ENCODE data around the gene PKN1. TPM values are rescaled to one million over a fixed set of nuclear protein-coding genes. Genes with fewer than 3 reads are reported as not detected.

PKN1 gene
- total RNA-seq, 2 donors from 2014 or later, result 29.3 to 49.6 TPM

DNA sequence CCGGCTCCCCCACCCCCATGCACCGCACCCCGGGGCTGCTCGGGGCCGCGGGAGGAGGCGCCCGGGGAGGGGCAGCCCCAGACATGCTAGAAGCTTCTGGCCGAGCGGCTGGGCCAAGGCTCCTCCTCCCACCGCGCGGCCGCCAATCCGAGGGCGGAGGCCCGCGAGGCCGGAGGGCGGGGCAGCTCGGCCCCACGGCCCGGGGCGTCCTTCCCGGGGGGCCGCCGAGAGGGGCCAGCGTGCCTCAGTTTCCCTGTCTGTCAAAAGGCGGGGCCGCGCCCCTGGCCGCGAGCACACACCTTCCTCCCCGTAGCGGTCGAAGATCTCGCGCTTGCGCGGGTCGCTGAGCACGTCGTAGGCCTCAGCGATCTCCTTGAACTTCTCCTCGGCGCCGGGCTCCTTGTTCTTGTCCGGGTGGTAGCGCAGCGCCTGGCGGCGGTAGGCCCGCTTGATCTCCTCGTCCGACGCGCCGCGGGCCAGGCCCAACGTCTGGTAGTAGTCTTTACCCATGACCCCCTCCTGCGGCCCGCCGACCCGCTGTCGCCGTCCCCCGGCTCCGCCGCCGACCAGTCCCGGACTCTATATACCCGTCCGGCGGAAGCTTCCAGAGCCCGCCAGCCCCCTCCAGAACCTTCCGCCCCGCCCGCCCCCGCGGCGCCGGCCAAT lies 84.9 kb downstream of the PKN1 start, which contains the start of gene DNAJB1:
DNAJB1 (minus strand) TSS at position 558 of the 666 bp plus-strand sequence; CDS start at position 510, 48 bp downstream.
- ATAC-seq, result peak; percentile 75
- DNase-seq, result peak; percentile 87 to 88
- intact Hi-C loops (cut with DNase I, micrococcal nuclease), result no loop called here

- ATAC-seq, result no peak
- DNase-seq, result no peak
- intact Hi-C loops (cut with DNase I, micrococcal nuclease), result no loop called here
Observed at GRCh38 chr19:14519245-14519859, 86.2 kb downstream of the PKN1 start.

DNA sequence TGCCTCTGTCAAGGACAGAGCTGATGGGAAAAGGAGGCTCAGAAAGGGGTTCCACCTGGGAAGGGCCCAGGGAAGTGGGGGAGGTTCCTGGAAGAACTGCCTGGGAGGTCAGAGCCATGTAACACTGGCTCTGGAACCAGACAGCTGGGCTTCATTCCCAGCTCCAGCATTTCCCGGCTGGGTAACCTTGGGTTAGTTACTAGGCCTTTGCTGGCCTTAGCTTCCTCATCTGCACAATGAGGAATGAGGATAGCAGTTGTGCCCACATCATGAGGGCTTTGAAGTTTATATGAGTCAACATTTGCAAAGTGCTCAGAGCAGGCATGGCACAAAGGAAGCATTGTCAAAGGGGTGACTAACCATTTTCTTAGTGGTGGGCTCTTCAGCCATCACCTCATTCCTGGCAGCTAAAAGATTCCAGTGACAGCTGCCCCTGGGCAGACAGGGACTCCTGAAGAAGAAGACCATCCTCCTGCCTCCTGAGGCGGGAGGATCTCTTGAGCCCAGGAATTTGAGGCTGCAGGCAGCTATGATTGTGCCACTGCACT lies 86.8 kb downstream of the PKN1 start:
- ATAC-seq (no peak), DNase-seq (peak in 1 of 2 donors; percentile 54)
- intact Hi-C loops (cut with DNase I, micrococcal nuclease), result no loop called here

GRCh38 chr19:14520543-14520942 lies 87.4 kb downstream of the PKN1 start:
- no peak for ATAC-seq
- intact Hi-C loops (cut with DNase I, micrococcal nuclease), result no loop called here
- DNase-seq, result no peak

Other genes with a start within 250 kb of the PKN1 start
- 10 to 100 TPM; 34.6 to 55.9 TPM for gene ADGRL1, start 227.1 kb upstream of the PKN1 start, total RNA-seq
- gene ADGRE5, start 51.9 kb upstream of the PKN1 start, total RNA-seq, result 100 to 1,000 TPM; 147 to 173 TPM
- 10 to 100 TPM; 55.3 to 85.8 TPM for gene DDX39A, start 14.0 kb upstream of the PKN1 start, total RNA-seq
- under 1 TPM; 0.52 to 0.84 TPM for gene PTGER1, start 42.0 kb downstream of the PKN1 start, total RNA-seq
- gene GIPC1, start 62.8 kb downstream of the PKN1 start, total RNA-seq, result 100 to 1,000 TPM; 310 to 395 TPM
- 100 to 1,000 TPM; 122 to 123 TPM for gene DNAJB1, start 85.1 kb downstream of the PKN1 start, total RNA-seq
- 100 to 1,000 TPM; 119 to 161 TPM for gene TECR, start 96.3 kb downstream of the PKN1 start, total RNA-seq
- 100 to 1,000 TPM; 228 to 299 TPM for gene NDUFB7, start 138.8 kb downstream of the PKN1 start, total RNA-seq
- under 1 TPM; 0.15 to 0.36 TPM for gene CLEC17A, start 149.8 kb downstream of the PKN1 start, total RNA-seq
- gene ADGRE3, start 241.5 kb downstream of the PKN1 start, total RNA-seq, result not detected

All from left colon (tissue), 2 donors.